KMS-11 (cell line): ENCODE data around the gene RXFP4.

Experiments used
- H2AFZ ChIP-seq: fragments of 200-600 bp; sonication (generic); 2 replicates; pipeline ENCODE4 v1.6.1; 2016; ENCODE audit warnings: antibody characterized with exemption, mixed run types, low read depth
- H3K27ac ChIP-seq: fragments of 200-600 bp; sonication (generic); 2 replicates; pipeline ENCODE4 v1.6.1; 2016; ENCODE audit warnings: mild to moderate bottlenecking, mixed run types
- H3K27me3 ChIP-seq: fragments of 200-600 bp; sonication (generic); 2 replicates; pipeline ENCODE4 v1.6.1; 2017; ENCODE audit warnings: mild to moderate bottlenecking, low read depth, mixed run types, moderate library complexity; ENCODE audit not compliant: insufficient read depth
- H3K36me3 ChIP-seq: fragments of 200-600 bp; sonication (generic); 2 replicates; pipeline ENCODE4 v1.6.1; 2017; ENCODE audit warnings: mild to moderate bottlenecking, mixed run types; ENCODE audit not compliant: insufficient read depth
- H3K4me1 ChIP-seq: fragments of 200-600 bp; sonication (generic); 2 replicates; pipeline ENCODE4 v1.6.1; 2016; ENCODE audit warnings: mild to moderate bottlenecking, low read depth, mixed run types; ENCODE audit not compliant: poor library complexity, severe bottlenecking
- H3K4me2 ChIP-seq: fragments of 200-600 bp; sonication (generic); 2 replicates; pipeline ENCODE4 v1.7.0; 2016; ENCODE audit warnings: mild to moderate bottlenecking, mixed run types
- H3K4me3 ChIP-seq: fragments of 200-600 bp; sonication (generic); IDR thresholded peaks from 2 replicates; pipeline ENCODE4 v1.6.1; 2017; ENCODE audit warnings: low read depth, low read length, mixed read lengths; ENCODE audit not compliant: insufficient read depth
- H3K79me2 ChIP-seq: fragments of 200-600 bp; sonication (generic); 2 replicates; pipeline ENCODE4 v1.6.1; 2016; ENCODE audit warnings: low read depth, mixed run types; ENCODE audit not compliant: insufficient read depth
- H3K9ac ChIP-seq: fragments of 200-600 bp; sonication (generic); 2 replicates; pipeline ENCODE4 v1.6.1; 2016; ENCODE audit warnings: mild to moderate bottlenecking, mixed run types
- H4K20me1 ChIP-seq: fragments of 200-600 bp; sonication (generic); 2 replicates; pipeline ENCODE4 v1.6.1; 2016; ENCODE audit warnings: mild to moderate bottlenecking, mixed run types; ENCODE audit not compliant: insufficient read depth
- CTCF ChIP-seq: fragments of 200-600 bp; sonication (generic); conservative IDR thresholded peaks from 2 replicates; pipeline ENCODE4 v1.6.1; 2017; ENCODE audit warnings: low read depth, mild to moderate bottlenecking, antibody characterized with exemption, low read length, moderate library complexity, mixed read lengths

Gene RXFP4

GRCh38 chr1:155954645-155955044 lies 13.2 kb downstream of the RXFP4 start:
- no peak for TF ChIP-seq CTCF
- Histone ChIP-seq H3K79me2 (peaks cover 30% of the 10 kb centered on the region; the same call in 1 of the 2 replicates), H3K27me3 (no peaks in the 10 kb centered on the region), H3K36me3 (peaks cover 78% of the 10 kb centered on the region), H4K20me1 (no peaks in the 10 kb centered on the region), H3K4me2 (no peak overlapping the region), H3K27ac (no peak overlapping the region), H2AFZ (no peak overlapping the region), H3K4me3 (no peak overlapping the region), H3K9ac (no peak overlapping the region), H3K4me1 (peaks cover 15% of the 10 kb centered on the region)

- Histone ChIP-seq H3K4me1 (peaks cover 12% of the 10 kb centered on the region), H3K36me3 (peaks cover 73% of the 10 kb centered on the region), H3K27me3 (no peaks in the 10 kb centered on the region), H2AFZ (no peak overlapping the region), H3K79me2 (peaks cover 23% of the 10 kb centered on the region; the same call in 1 of the 2 replicates), H3K27ac (no peak overlapping the region; the same call in 1 of the 2 replicates), H4K20me1 (no peaks in the 10 kb centered on the region), H3K9ac (no peak overlapping the region), H3K4me3 (no peak overlapping the region), H3K4me2 (no peak overlapping the region)
- TF ChIP-seq CTCF: no peak
Observed at GRCh38 chr1:155957411-155957915, 16.0 kb downstream of the RXFP4 start.

- Histone ChIP-seq H3K27ac (peak overlapping the region; percentile 1; the same call in 1 of the 2 replicates), H3K36me3 (peaks cover 73% of the 10 kb centered on the region), H3K4me1 (peaks cover 22% of the 10 kb centered on the region), H3K79me2 (peaks cover 24% of the 10 kb centered on the region; the same call in 1 of the 2 replicates), H2AFZ (no peak overlapping the region), H4K20me1 (no peaks in the 10 kb centered on the region), H3K4me3 (no peak overlapping the region), H3K9ac (no peak overlapping the region), H3K27me3 (no peaks in the 10 kb centered on the region), H3K4me2 (no peak overlapping the region)
- no peak for TF ChIP-seq CTCF
Observed at GRCh38 chr1:155960081-155960745, 18.8 kb downstream of the RXFP4 start.

GRCh38 chr1:155961937-155962336 lies 20.5 kb downstream of the RXFP4 start:
- Histone ChIP-seq H3K79me2 (peaks cover 29% of the 10 kb centered on the region; the same call in 1 of the 2 replicates), H3K4me2 (no peak overlapping the region), H3K27ac (no peak overlapping the region), H3K4me3 (no peak overlapping the region), H3K36me3 (peaks cover 71% of the 10 kb centered on the region), H3K27me3 (no peaks in the 10 kb centered on the region), H3K4me1 (peaks cover 22% of the 10 kb centered on the region), H4K20me1 (no peaks in the 10 kb centered on the region), H2AFZ (no peak overlapping the region), H3K9ac (no peak overlapping the region)
- no peak for TF ChIP-seq CTCF
